Upper lobe of right lung (tissue), 1 donor: ENCODE measurements around the gene CCDC171. TPM values are rescaled to one million over a fixed set of nuclear protein-coding genes. Genes with fewer than 3 reads are reported as not detected.

Experiments
- ATAC-seq: fragments of 200-7000 bp; cut with Tn5 transposase; one replicate; pipeline ENCODE4 v1.9.1; 2020; ENCODE audit warnings: mild to moderate bottlenecking, moderate library complexity
- DNase-seq: peaks from one replicate; pipeline ENCODE4 v3.0.0-alpha.2; 2020
- H3K27ac ChIP-seq: fragments of 200-600 bp; one replicate; pipeline ENCODE4 v1.8.0; 2022
- H3K27me3 ChIP-seq: fragments of 200-600 bp; one replicate; pipeline ENCODE4 v1.8.0; 2022; ENCODE audit warnings: mild to moderate bottlenecking
- H3K36me3 ChIP-seq: fragments of 200-600 bp; one replicate; pipeline ENCODE4 v1.8.0; 2022
- H3K4me1 ChIP-seq: fragments of 200-600 bp; one replicate; pipeline ENCODE4 v1.8.0; 2022
- H3K4me3 ChIP-seq: fragments of 200-600 bp; one replicate; pipeline ENCODE4 v1.8.0; 2022; ENCODE audit warnings: mild to moderate bottlenecking
- H3K9me3 ChIP-seq: fragments of 200-600 bp; one replicate; pipeline ENCODE4 v1.8.0; 2022
- intact Hi-C: fragments of 100-400 bp; cut with DNase I; formaldehyde crosslinking; loops from one replicate; pipeline ENCODE4 v1.11.0; 2022
- total RNA-seq: library from RNA; stranded (reverse); fragmentation: NEBNext Ultra II Directional; extraction: Animal tissue kit (Norgen Biotek cat#: 25700); gene quantifications from one replicate; pipeline ENCODE4 v1.2.1, GENCODE V29; 2021
- TF ChIP-seq, protein P1 (sequence below): fragments of 200-600 bp; IDR thresholded peaks from one replicate; pipeline ENCODE4 v1.8.0; 2022; ENCODE audit warnings: antibody characterized with exemption
- donor health status: DM: no; HTN: yes; CAD: no; lungs with severe emphysema.

Gene CCDC171
- total RNA-seq, 1 donor from 2014 or later: 3.0 TPM

DNA sequence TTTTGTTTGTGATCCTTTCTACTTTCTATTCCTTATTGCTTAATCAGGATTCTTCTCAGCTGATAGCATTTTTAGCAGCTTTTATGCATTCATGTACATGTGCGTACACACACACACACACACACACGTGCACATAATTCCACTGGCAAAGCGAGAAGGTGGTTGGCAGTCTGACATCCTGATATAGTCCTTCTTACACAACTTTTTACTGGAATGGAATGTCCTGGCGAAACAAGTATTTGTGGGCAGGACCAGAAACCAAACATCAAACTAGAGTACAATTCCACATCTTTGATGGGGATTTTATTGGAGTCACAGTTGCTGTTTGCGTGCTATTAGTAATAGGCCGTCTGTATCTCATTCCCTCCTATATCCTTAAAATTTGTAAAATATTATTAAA is 356.5 kb downstream of the CCDC171 start:
- Histone ChIP-seq H3K27ac (no peak overlapping the region), H3K27me3 (no peaks in the 10 kb centered on the region), H3K36me3 (no peaks in the 10 kb centered on the region), H3K4me3 (no peak overlapping the region), H3K4me1 (no peaks in the 10 kb centered on the region), H3K9me3 (no peaks in the 10 kb centered on the region)
- intact Hi-C loops: no loop called here
- TF ChIP-seq, protein P1, sequence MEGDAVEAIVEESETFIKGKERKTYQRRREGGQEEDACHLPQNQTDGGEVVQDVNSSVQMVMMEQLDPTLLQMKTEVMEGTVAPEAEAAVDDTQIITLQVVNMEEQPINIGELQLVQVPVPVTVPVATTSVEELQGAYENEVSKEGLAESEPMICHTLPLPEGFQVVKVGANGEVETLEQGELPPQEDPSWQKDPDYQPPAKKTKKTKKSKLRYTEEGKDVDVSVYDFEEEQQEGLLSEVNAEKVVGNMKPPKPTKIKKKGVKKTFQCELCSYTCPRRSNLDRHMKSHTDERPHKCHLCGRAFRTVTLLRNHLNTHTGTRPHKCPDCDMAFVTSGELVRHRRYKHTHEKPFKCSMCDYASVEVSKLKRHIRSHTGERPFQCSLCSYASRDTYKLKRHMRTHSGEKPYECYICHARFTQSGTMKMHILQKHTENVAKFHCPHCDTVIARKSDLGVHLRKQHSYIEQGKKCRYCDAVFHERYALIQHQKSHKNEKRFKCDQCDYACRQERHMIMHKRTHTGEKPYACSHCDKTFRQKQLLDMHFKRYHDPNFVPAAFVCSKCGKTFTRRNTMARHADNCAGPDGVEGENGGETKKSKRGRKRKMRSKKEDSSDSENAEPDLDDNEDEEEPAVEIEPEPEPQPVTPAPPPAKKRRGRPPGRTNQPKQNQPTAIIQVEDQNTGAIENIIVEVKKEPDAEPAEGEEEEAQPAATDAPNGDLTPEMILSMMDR: no peak
- peak; percentile 48 for ATAC-seq
- DNase-seq: no peak

DNA sequence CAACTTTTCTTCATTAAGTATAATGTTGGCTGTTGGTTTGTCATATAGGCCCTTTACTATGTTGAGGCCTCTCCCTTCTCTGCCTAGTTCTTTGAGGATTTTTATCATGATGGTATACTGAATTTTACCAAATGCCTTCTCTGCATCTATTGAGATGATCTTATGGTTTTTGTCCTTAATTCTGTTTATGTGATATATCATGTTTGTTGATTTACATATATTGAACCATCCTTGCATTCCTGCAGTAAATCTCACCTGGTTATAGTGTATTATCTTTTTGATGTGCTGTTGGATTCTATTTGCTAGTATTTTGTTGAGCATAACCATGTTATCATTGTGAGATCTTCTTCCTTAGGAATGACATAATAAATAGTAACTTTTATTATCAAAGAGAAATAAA is 362.9 kb downstream of the CCDC171 start:
- intact Hi-C loops: no loop called here
- TF ChIP-seq, protein P1: no peak
- no peaks in the 10 kb centered on the region for H3K36me3 ChIP-seq

DNA sequence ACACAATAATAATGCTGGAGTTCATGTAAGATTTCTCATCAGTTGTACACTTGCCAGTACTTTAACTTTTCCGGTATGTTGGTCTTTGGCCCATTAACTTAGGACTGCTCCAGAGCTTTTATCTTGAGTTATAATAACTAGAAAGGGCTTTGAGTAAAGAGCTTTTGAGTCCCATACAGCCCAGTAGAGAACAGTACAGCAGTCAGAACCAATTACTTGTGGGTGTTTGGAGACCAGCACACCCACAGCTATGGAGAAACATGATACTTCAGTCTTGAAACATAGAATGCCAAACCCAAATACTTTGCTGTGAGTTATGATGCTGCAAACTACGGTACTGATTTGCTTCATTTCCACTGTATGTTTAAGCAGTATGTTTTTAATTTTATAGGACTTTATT is 374.3 kb downstream of the CCDC171 start:
- H3K4me3 ChIP-seq: no peak overlapping the region
- no peaks in the 10 kb centered on the region for H3K36me3 ChIP-seq
- TF ChIP-seq, protein P1: no peak
- ATAC-seq: no peak
- peaks cover 5% of the 10 kb centered on the region for H3K9me3 ChIP-seq
- no peaks in the 10 kb centered on the region for H3K27me3 ChIP-seq
- no peaks in the 10 kb centered on the region for H3K4me1 ChIP-seq
- no peak overlapping the region for H3K27ac ChIP-seq
- no peak for DNase-seq
- intact Hi-C loops: no loop called here

More for the DNA sequence above, 362.9 kb downstream of the CCDC171 start:
- DNase-seq (no peak), ATAC-seq (no peak)
- Histone ChIP-seq H3K27me3 (no peaks in the 10 kb centered on the region), H3K4me3 (no peak overlapping the region), H3K4me1 (no peaks in the 10 kb centered on the region), H3K27ac (no peak overlapping the region), H3K9me3 (peaks cover 4% of the 10 kb centered on the region)

DNA sequence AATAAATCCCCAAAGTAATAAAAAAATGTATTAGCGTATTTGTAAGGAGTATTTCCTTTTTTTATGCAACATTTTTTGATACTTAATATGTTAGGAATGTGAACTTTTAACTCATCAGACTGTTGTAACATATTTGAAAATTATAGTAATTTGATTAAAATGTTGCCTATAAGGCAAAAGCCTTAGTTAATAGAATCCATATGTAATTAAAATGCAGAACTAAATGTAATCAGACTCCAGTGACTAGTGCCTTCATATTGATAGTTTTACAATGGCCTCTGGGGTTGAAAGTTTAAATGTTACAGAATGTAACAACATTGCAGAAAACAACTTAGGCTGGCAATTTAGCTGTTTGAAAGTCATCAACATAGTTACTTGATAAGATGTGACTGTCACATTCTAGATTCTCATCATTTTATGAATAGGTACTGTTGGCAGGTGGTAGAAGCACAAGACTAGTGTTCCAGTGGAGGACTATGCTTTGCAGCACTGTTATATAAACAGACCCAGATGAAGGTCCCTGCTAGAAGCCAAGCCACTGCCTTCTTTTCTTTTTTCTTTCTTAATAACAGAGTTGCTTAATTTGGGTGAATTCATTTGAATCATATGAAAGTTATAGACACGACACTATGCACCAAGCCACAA is 382.9 kb downstream of the CCDC171 start:
- H3K4me3 ChIP-seq: no peak overlapping the region
- H3K36me3 ChIP-seq: no peaks in the 10 kb centered on the region
- H3K27ac ChIP-seq: no peak overlapping the region
- ATAC-seq: no peak
- DNase-seq: no peak
- intact Hi-C loops: no loop called here
- no peaks in the 10 kb centered on the region for H3K27me3 ChIP-seq
- peaks cover 5% of the 10 kb centered on the region for H3K9me3 ChIP-seq
- TF ChIP-seq, protein P1: no peak
- no peaks in the 10 kb centered on the region for H3K4me1 ChIP-seq

DNA sequence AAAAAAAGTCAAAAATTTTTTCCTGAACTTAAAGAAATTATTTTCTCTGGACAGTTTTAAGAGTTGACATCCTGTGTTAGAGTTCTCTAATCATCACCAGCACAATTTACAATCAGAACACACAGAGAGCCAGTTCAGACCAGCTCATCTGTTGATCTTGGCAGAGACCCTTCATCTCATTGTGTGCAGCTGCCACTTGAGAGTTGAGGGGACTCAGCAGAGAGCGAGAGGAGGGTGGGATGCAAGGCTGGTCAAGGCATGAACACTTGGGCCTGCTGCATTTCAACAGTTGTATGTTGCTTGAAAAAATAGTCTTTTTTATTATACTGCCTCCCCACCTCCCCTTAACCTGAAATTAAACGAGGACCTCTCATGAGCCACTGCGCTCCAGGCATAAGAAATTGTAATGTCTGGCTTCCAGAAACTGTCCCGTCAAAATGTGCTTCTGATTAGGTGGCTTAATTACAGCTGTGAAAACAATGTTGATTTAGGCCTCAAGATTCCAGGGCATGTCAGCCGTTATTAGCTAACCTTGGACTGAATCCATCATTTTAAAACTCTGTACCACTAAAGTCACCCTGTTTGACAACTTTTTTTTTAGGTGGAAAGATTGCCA is 383.6 kb downstream of the CCDC171 start:
- no peak for DNase-seq
- H3K27ac ChIP-seq: no peak overlapping the region

More for the DNA sequence above, 383.6 kb downstream of the CCDC171 start:
- Histone ChIP-seq H3K4me3 (no peak overlapping the region), H3K27me3 (no peaks in the 10 kb centered on the region), H3K4me1 (no peaks in the 10 kb centered on the region), H3K9me3 (peaks cover 5% of the 10 kb centered on the region), H3K36me3 (no peaks in the 10 kb centered on the region)
- ATAC-seq: no peak
- TF ChIP-seq, protein P1: no peak
- intact Hi-C loops: no loop called here
